Omental fat pad (tissue), 4 donors: ENCODE results near the gene KDM7A. TPM values are rescaled to one million over a fixed set of nuclear protein-coding genes. Genes with fewer than 3 reads are reported as not detected.
"Not testable (repeated sequence)": the region's sequence is repeated elsewhere in the genome, so short reads cannot be mapped to it uniquely, and the experiment has no call there.

ENCODE experiments used
- ATAC-seq: fragments of 150-250 bp; one replicate; pipeline ENCODE4 v1.9.1; 2016; ENCODE audit warnings: mild to moderate bottlenecking, moderate library complexity; ENCODE audit not compliant: low FRiP score
- DNase-seq: peaks from one replicate; pipeline ENCODE4 v3.0.0-alpha.2; 2019; ENCODE audit warnings: low spot score
- CTCF ChIP-seq, 3 donors: fragments of 450-650 bp; IDR thresholded peaks; one replicate each; pipeline ENCODE4 v1.5.1; 2016 to 2017; ENCODE audit warnings: antibody characterized with exemption in 3 of 3, mild to moderate bottlenecking in 3 of 3, moderate library complexity in 2 of 3
- total RNA-seq, 4 donors: library from RNA; depleted of rRNA; stranded (reverse); fragments of >200 nt; gene quantifications; one replicate each; pipeline ENCODE4 v1.1.0, GENCODE V29; 2016

The KDM7A gene
- total RNA-seq, 4 donors from 2014 or later = 16.8 to 33.7 (median 19.2) TPM

- TF ChIP-seq CTCF (IDR thresholded peaks at IDR 0.05) = no peak
- ATAC-seq = no peak
- no peak for DNase-seq
Measured at GRCh38 chr7:140211698-140212097, 34.9 kb upstream of the KDM7A start.

DNA sequence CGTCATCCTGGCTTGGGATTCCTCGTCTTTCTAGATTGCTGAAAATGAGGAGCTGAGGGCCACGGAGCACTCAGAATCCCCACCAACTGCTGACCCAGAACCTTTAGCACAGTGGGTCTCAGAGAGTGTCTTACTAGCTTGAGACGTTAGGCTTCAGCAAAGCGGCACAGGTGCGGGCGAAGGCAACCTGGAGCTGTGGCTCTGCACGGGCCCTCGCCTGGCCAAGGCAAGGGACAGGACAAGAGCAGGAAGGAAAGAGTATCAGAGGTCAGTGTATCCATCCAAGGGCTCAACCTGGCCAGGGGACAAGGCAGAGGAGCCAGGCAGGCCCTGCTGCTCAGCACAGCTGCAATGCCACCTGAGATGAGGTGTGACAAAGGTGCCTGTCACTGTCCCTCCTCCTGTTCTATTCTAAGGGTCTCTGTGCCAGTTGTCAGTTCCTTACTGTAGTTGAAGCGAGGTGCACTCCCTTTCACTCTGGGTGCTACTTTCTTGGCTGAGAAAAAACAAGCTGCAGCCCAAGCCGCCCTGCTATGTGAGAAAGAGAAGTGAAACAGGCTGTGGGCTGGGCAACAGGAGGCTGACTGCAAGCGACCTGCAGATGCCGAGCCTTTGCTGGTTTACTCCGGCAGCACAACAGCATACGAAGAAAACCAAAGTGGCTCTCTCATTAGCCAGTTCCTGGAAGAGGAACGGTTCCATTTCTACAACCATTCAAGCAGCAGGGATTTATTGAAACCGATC, 33.3 kb upstream of the KDM7A start:
- ATAC-seq (no peak), DNase-seq (no peak)
- TF ChIP-seq CTCF (IDR thresholded peaks at IDR 0.05) = no peak

DNA sequence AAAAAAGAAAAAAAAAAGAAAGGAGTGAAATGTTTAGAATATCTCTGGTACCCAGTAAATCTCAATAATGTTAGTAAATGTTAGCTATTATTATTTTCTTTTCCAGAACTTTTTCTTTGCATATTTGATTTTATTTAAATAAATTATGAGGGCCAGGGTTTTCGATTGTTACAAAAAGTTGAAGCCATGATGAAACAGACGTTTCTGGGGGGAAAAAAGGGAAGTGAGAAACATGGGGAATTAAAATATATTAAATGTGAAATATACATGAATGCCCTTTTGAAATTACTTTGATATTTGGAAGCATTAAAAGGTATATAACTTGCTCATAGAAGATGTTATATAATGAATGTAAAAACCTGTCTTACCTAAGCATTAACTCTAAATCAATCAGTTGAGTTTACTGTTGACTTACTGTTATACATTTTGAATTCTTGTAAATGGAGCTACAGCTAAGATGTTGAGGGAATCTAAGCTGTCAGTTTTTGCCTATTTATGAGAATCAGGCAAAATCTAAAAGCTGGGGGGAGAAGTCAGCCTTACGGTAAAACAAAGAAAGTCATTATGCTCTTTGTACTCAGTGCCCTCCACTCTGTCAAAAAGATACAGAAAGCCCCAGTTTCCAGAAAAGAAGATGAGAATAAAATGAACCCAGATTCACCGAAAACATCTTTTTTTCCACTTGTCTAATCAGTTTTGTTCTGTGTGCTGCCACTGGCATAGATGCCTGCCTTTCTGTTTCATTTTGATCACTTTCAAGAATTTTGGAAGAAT, 30.0 kb upstream of the KDM7A start:
- DNase-seq = no peak
- TF ChIP-seq CTCF (IDR thresholded peaks at IDR 0.05) = no peak
- no peak for ATAC-seq

- DNase-seq (no peak), ATAC-seq (no peak)
- TF ChIP-seq CTCF (IDR thresholded peaks at IDR 0.05) = no peak
Measured at GRCh38 chr7:140205600-140205999, 28.8 kb upstream of the KDM7A start.

GRCh38 chr7:140203556-140203955, 26.8 kb upstream of the KDM7A start:
- TF ChIP-seq CTCF (IDR thresholded peaks at IDR 0.05) = no peak
- no peak for ATAC-seq
- no peak for DNase-seq

DNA sequence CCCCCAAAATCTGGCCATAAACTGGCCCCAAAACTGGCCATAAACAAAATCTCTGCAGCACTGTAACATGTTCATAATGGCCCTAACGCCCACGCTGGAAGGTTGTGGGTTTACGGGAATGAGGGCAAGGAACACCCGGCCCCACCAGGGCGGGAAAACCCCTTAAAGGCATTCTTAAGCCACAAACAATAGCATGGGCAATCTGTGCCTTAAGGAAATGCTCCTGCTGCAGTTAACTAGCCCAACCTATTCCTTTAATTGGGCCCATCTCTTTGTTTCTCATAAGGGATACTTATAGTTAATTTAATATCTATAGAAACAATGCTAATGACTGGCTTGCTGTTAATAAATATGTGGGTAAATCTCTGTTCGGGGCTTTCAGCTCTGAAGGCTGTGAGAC, 26.2 kb upstream of the KDM7A start:
- ATAC-seq, DNase-seq: not testable (repeated sequence)

- ATAC-seq (no peak), DNase-seq (no peak)
- TF ChIP-seq CTCF (IDR thresholded peaks at IDR 0.05) = no peak
Measured at GRCh38 chr7:140201393-140201792, 24.6 kb upstream of the KDM7A start.
